A673 (cell line): Measurements from ENCODE around the gene TMEM178B.

Experiments
- EZH2 ChIP-seq: fragments of 200-600 bp; sonication (generic); IDR thresholded peaks from 2 replicates; pipeline ENCODE4 v1.6.1; 2017; ENCODE audit warnings: borderline replicate concordance, low read depth, mild to moderate bottlenecking, mixed read lengths, antibody characterized with exemption, low read length; ENCODE audit not compliant: poor library complexity, severe bottlenecking
- TF ChIP-seq, protein P1 (sequence below): fragments of 300-800, 200-600 bp; sonication (generic); conservative IDR thresholded peaks from 2 replicates; pipeline ENCODE4 v1.5.1; 2017; ENCODE audit warnings: low read depth, mild to moderate bottlenecking, antibody characterized with exemption, low read length, moderate library complexity, mixed read lengths

DNA sequence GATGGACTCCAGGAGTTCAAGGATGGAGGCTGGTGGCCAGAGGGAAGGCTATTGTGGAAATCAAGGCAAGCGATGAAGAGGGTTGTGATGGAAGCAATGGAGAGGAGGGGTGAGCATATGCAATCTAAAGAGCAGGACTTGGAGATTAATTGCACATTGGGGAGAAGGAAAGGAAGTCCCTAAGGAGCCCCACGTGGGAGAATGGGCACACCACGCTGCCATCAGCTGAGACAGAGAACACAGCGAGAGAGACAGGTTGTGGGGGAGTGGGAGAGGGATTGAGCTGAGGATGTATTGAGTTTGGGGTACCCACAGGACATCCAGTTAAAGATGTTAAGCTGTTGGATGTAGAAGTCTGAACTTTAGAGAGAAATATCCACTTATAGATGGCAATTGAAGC is 73.6 kb downstream of the TMEM178B start:
- TF ChIP-seq, protein P1, sequence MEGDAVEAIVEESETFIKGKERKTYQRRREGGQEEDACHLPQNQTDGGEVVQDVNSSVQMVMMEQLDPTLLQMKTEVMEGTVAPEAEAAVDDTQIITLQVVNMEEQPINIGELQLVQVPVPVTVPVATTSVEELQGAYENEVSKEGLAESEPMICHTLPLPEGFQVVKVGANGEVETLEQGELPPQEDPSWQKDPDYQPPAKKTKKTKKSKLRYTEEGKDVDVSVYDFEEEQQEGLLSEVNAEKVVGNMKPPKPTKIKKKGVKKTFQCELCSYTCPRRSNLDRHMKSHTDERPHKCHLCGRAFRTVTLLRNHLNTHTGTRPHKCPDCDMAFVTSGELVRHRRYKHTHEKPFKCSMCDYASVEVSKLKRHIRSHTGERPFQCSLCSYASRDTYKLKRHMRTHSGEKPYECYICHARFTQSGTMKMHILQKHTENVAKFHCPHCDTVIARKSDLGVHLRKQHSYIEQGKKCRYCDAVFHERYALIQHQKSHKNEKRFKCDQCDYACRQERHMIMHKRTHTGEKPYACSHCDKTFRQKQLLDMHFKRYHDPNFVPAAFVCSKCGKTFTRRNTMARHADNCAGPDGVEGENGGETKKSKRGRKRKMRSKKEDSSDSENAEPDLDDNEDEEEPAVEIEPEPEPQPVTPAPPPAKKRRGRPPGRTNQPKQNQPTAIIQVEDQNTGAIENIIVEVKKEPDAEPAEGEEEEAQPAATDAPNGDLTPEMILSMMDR = no peak
- no peak for TF ChIP-seq EZH2
